ENCODE results near the gene RUVBL2.

DNA sequence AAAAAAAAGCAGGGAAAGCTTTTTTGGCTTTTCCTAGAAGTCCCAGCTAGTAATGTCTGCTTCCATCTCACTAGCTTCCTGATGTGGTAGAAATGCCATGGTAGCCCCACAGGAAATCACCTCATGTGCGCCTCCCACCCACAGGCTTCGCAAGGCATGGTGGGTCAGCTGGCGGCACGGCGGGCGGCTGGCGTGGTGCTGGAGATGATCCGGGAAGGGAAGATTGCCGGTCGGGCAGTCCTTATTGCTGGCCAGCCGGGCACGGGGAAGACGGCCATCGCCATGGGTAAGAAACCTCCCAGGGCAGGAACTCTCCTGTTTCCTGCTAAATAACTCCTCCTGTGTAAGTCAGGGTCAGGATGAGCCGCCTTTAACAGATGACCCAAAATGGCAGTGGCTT lies 10.4 kb downstream of the RUVBL2 start:
- TF ChIP-seq POLR2AphosphoS5 (IDR thresholded peaks at IDR 0.05) = no peak
- no peak for TF ChIP-seq CTCF (IDR thresholded peaks at IDR 0.05)

All from gastroesophageal sphincter (tissue), 3 donors.